Activated effector memory CD4-positive, alpha-beta T cell treated with anti-CD3 and anti-CD28 coated beads, Interleukin-2, amount 50 U/mL, for 16 hours (primary cell): ENCODE results near the gene PSMB7.

Experiments
- DNase-seq: peaks from one replicate; pipeline ENCODE4 v3.0.0-alpha.2; 2020

The PSMB7 gene

GRCh38 chr9:124355039-124355940 lies 60.0 kb downstream of the PSMB7 start:
- DNase-seq = peak; percentile 43

DNA sequence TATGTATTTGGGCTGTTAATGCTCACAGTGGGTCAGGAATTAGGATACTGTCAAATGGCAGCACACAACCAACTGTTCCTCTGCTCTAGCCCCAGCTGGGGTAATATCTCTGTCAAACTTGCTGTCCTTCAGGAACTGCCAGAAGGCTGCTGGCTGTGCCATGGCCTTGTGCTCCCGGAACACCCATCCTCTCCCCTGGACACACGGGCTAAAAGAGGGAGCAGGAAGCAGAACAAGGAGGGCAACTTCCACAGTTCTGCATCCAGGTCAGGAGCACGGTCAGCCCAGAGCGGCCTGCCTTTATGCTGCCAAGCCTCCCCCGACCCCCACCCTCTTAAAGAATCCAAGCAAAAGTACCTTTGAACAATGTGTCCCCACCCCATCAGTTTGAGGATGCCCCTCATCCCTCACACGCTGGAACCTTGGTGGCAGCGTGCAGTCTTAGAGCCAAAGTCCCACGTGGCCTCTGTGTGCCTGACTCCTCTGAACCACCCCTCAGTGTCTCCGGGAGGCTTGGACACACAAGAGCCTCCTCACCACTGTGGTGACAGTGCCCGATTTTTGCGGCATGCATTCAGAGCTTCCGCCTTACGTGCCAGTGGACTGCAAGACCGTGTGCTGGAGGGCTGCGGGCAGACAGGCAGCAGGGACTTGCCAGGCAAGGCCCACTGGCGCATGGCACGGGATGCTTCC lies 60.8 kb downstream of the PSMB7 start:
- DNase-seq = peak; percentile 52

DNA sequence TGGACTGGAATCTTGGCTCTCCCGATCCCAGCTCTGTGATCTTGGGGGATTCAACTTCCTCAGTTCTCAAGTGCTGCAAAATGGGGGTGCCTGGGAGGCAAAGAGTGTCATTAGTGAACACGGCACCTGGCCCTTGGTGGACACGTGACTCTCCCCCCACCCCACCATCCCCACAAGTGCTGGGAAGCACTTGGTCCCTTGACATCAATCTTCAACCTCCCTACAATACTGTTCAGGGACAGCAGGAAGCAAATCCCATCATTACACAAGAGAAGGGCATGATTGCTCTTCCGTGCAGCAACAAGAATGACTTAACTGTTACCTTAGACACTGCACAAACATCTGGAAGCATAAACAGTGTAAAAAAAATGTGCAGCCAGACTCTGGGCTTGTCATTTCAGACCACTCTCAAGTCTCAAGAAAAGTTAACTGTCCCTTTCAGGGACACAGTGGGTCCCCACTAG lies 61.4 kb downstream of the PSMB7 start:
- no peak for DNase-seq

DNA sequence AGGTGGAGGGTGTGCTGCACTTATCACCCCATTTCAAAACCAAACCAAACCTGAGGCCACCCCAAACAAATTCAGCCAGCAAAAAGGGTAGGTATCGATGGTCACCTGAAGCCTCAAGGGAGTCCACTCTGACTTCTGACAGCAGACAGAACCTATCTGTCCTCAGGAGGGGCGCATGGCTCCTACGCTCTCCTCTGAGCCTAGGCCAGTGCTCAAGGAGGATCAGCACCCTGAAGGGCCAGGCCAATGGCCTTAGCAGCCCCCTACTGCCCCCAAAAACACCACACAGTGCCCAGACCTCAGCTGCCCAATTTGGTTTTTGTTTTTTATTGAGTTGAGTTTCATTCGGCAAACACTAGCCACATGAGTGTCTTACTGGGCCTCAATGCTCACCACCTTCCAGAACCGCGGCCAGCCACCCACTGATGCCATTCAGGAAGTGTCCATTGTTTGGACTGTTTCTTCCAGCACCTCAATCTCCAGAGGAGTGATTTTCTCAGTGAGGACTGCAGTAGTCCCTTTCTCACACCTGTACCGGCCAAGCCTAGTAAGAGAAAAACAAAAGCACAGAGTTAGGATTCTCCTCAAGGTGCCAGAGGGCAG lies 62.0 kb downstream of the PSMB7 start:
- DNase-seq = peak; percentile 27

DNA sequence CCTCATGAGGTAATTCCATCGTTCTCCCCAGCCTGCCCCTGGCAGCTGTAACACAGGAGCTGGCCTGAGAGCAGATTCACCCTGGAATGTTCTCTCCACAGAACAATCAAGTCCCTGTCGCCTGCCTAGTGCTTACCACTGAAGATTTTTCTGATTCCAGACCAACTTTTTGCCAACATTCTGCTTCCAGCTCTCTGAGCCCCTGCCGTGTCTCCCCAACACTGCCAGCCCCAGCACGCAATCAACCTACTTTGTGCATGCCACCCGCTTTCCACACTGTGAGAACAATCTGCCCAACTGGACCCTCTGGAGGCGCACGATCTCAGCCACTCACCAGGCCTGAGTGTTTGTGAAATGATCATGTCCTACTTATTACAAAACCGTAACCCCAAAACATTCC lies 62.6 kb downstream of the PSMB7 start:
- DNase-seq = no peak

- DNase-seq = peak; percentile 48
Observed at GRCh38 chr9:124351672-124352468, 63.4 kb downstream of the PSMB7 start.

- peak; percentile 50 for DNase-seq
Observed at GRCh38 chr9:124350494-124351263, 64.6 kb downstream of the PSMB7 start.

DNA sequence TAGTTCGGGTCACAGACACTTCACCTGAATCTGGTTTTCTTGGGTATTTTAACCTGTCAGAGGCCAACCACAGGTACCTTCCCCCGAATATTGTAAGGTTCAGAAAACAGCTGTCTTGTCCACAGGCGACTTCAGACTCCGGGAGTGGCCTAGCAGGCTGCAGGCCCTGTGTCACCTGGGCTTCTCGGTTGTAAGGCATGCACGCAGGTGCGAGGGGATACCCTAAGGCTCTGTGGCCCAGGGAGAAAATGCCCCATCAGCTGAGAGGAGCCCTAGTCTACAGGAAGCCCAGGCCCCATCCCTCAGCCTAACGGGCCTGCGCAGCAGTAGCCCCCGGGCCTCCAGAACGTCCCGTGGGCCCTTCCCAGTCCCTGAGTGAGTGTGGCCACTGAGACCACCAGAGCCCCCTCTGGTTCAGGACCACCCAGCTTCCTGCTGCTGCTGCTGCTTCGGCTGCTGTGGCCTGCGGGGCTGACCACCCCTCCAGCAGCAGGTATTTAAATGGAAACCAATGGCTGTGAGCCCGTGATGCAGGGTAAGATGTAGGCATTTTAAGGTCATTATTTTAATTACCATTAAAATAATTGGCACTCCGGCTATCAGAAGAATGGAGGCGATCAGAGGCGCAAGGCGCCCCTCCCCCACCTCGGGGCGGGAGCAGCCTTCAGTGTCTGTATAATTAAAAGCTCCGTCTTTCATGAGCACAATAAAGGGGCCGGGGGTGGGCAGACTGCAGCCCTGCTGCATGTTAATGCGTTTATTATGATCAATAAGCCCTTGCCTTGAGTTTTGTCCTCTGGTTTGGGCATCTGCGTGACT lies 65.4 kb downstream of the PSMB7 start:
- peak; percentile 42 for DNase-seq

GRCh38 chr9:124349267-124349666 lies 66.0 kb downstream of the PSMB7 start:
- DNase-seq = peak; percentile 39

DNA sequence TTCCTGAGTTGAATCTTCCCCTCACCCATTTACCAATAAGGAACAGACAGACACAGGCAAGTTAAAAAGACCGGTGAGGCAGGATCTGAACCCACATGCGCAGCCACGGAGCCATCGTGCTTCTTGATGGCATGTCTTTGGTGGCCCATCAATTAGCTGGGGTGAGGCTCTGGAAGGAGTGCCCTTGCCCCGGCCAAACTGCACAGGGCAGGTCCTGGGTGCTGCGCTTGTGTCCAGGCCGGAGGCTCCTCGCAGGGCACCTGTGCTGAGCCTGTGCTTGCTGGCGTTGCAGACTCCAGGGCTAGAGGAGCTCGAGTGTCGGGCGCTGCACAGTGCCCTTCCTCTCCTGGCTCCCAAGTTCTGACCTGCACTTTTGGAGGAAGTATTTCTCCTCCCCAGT lies 66.4 kb downstream of the PSMB7 start:
- peak; percentile 54 for DNase-seq

- DNase-seq = no peak
Observed at GRCh38 chr9:124348363-124348762, 66.9 kb downstream of the PSMB7 start.

- peak; percentile 59 for DNase-seq
Observed at GRCh38 chr9:124347968-124348358, 67.3 kb downstream of the PSMB7 start.

- no peak for DNase-seq
Observed at GRCh38 chr9:124347206-124347967, 67.9 kb downstream of the PSMB7 start.

DNA sequence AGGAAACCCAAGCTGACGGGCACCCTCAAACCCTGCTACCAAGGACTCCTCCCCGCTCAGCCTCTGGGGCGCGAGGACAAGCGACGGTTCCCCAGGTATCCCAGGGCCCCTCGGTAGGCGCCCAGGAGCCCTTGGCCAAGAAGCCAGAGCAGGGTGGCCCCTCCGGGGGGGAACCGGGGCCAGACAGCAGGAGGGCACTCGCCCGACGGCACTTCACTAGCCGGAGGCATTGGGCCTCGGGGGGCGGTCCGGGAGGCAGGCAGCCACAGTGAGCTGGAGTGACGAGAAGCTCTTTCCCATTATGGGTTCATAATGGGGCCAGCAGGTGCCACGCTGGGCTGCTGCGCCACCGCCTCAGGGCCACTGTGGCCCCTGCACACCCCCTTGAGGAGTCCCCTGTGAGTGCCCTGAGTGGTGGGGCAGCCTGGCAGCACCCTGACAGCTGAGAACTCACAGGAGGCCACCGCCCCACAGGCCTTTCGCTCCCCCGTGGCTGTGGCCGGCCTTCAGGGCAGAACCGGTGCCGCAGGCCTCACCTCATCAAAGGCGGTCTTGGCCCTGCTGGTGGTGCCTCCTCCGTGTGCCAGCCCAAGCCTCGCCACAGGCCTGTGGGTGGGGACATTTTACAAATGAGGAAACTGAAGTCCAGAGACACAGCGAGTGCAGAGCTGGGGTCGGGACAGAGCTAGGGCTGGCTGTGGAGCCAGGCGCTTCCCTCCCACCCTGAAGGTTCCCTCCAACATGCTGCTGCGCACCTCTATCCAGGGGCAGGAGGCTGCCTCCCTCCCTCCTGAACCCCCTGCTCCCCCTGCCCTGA lies 68.7 kb downstream of the PSMB7 start:
- no peak for DNase-seq

- DNase-seq = no peak
Observed at GRCh38 chr9:124345751-124346281, 69.4 kb downstream of the PSMB7 start.

DNA sequence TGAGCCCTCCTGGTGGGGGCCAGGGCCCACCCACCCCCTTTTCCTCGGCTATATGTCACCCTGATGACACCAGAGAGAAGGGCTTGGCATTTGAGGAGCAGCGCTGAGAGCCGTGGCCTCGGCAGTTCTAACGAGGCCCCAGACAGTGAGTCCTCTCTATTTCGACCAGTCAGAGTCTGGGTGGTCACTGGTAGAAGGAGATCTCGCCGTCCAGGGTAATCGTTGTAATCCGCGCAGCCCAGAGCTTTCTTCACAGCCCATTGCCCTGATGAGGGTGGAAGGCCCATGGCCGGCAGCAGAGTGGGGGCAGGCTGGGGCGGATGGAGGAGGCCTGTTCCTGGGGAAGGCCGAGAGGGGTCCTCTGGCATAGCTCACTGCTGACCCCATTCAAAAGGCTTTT lies 70.2 kb downstream of the PSMB7 start:
- no peak for DNase-seq

GRCh38 chr9:124344291-124345050 lies 70.8 kb downstream of the PSMB7 start:
- DNase-seq = no peak
